IPS-20b (cell line): Measurements from ENCODE around the gene AP3S2.
"Not testable (repeated sequence)": the region's sequence is repeated elsewhere in the genome, so short reads cannot be mapped to it uniquely, and the experiment has no call there.

ENCODE experiments used
- H3K27ac ChIP-seq: one replicate; pipeline ENCODE4 v1.5.1; 2013; ENCODE audit warnings: low read length
- H3K27me3 ChIP-seq: 2 replicates; pipeline ENCODE4 v1.6.1; 2013; ENCODE audit warnings: mild to moderate bottlenecking, low read length, inconsistent platforms; ENCODE audit not compliant: insufficient read depth
- H3K36me3 ChIP-seq: 2 replicates; pipeline ENCODE4 v1.6.1; 2013; ENCODE audit warnings: low read depth, mild to moderate bottlenecking, inconsistent platforms, low read length, moderate library complexity; ENCODE audit not compliant: insufficient read depth
- H3K4me1 ChIP-seq: 2 replicates; pipeline ENCODE4 v1.6.1; 2013; ENCODE audit warnings: mild to moderate bottlenecking, control low read depth, inconsistent platforms, low read length, moderate library complexity; ENCODE audit not compliant: insufficient read depth
- H3K4me3 ChIP-seq: 2 replicates; pipeline ENCODE4 v1.5.1; 2013; ENCODE audit warnings: mild to moderate bottlenecking, low read length, inconsistent platforms
- H3K9ac ChIP-seq: 2 replicates; pipeline ENCODE4 v1.6.1; 2013; ENCODE audit warnings: low read depth, mild to moderate bottlenecking, inconsistent platforms, low read length, moderate library complexity
- H3K9me3 ChIP-seq: 2 replicates; pipeline ENCODE4 v1.6.1; 2013; ENCODE audit warnings: mild to moderate bottlenecking, low read depth, low read length, inconsistent platforms; ENCODE audit not compliant: insufficient read depth

The AP3S2 gene

GRCh38 chr15:89899951-89900567, 6.3 kb upstream of the AP3S2 start:
- Histone ChIP-seq H3K27ac (no peak overlapping the region), H3K4me3 (no peak overlapping the region), H3K27me3 (no peaks in the 10 kb centered on the region), H3K36me3 (no peaks in the 10 kb centered on the region; the same call in 1 of the 2 replicates), H3K9me3 (no peaks in the 10 kb centered on the region), H3K9ac (no peak overlapping the region), H3K4me1 (no peaks in the 10 kb centered on the region)

DNA sequence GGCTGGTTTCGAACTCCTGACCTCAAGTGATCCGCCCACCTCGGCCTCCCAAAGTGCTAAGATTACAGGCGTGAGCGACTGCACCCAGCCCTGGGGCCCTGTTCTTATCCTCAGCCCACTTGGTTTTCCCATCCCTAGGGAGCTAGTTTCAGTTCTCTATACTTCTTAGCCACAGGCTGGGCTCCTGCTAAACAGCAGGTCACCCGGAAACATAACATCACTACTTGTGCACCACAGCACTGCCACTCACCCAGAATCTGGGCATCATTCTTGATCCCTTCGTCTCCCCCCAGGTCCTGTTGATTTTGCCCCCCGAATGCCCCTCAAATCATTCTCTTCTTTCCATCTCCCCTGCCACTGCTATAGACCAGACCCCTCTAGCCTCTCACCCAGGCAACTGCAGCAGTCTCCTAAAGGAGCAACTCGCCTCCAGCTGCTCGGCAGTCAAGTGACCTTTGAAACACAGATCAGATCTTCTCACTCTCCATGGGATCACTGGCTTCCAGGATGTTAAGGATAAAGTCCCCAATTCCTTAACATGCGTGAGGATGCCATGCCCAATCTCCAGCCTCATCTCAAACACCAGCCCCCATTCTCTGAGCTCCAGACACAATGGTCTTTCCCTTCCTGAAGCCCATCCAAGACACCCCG, 5.6 kb upstream of the AP3S2 start:
- Histone ChIP-seq H3K9me3 (no peaks in the 10 kb centered on the region), H3K9ac (no peak overlapping the region; the same call in 1 of the 2 replicates), H3K36me3 (no peaks in the 10 kb centered on the region; the same call in 1 of the 2 replicates), H3K4me3 (no peak overlapping the region), H3K4me1 (no peaks in the 10 kb centered on the region), H3K27ac (no peak overlapping the region), H3K27me3 (no peaks in the 10 kb centered on the region)

GRCh38 chr15:89898614-89899294, 5.0 kb upstream of the AP3S2 start:
- H3K36me3 ChIP-seq = no peaks in the 10 kb centered on the region; the same call in 1 of the 2 replicates
- no peak overlapping the region for H3K9ac ChIP-seq
- H3K4me3 ChIP-seq = no peak overlapping the region
- no peak overlapping the region for H3K27ac ChIP-seq
- H3K27me3 ChIP-seq = no peaks in the 10 kb centered on the region
- H3K4me1 ChIP-seq = no peaks in the 10 kb centered on the region
- H3K9me3 ChIP-seq = no peaks in the 10 kb centered on the region

GRCh38 chr15:89898146-89898545, 4.4 kb upstream of the AP3S2 start:
- Histone ChIP-seq H3K27ac (no peak overlapping the region), H3K9me3 (no peaks in the 10 kb centered on the region), H3K4me3 (no peak overlapping the region), H3K27me3 (no peaks in the 10 kb centered on the region), H3K9ac (no peak overlapping the region), H3K4me1 (peaks cover 1% of the 10 kb centered on the region; the same call in 1 of the 2 replicates), H3K36me3 (no peaks in the 10 kb centered on the region; the same call in 1 of the 2 replicates)

- H3K9me3 ChIP-seq = no peaks in the 10 kb centered on the region
Observed at GRCh38 chr15:89893027-89893426, 767 bp downstream of the AP3S2 start.

GRCh38 chr15:89888214-89888804, 5.5 kb downstream of the AP3S2 start:
- Histone ChIP-seq H3K27ac (no peak overlapping the region), H3K27me3 (no peaks in the 10 kb centered on the region), H3K4me1 (peaks cover 3% of the 10 kb centered on the region; the same call in 1 of the 2 replicates), H3K9ac (no peak overlapping the region), H3K4me3 (no peak overlapping the region), H3K36me3 (peaks cover 48% of the 10 kb centered on the region), H3K9me3 (no peaks in the 10 kb centered on the region)

More at GRCh38 chr15:89893027-89893426, 767 bp downstream of the AP3S2 start:
- Histone ChIP-seq H3K27ac (peak overlapping the region; percentile 93), H3K27me3 (no peaks in the 10 kb centered on the region), H3K4me1 (peaks cover 3% of the 10 kb centered on the region; the same call in 1 of the 2 replicates), H3K4me3 (peak overlapping the region; percentile 100), H3K36me3 (peaks cover 11% of the 10 kb centered on the region), H3K9ac (peak overlapping the region; percentile 97)

- no peak overlapping the region for H3K4me3 ChIP-seq
- no peaks in the 10 kb centered on the region for H3K9me3 ChIP-seq
Observed at GRCh38 chr15:89885611-89886010, 8.2 kb downstream of the AP3S2 start.

DNA sequence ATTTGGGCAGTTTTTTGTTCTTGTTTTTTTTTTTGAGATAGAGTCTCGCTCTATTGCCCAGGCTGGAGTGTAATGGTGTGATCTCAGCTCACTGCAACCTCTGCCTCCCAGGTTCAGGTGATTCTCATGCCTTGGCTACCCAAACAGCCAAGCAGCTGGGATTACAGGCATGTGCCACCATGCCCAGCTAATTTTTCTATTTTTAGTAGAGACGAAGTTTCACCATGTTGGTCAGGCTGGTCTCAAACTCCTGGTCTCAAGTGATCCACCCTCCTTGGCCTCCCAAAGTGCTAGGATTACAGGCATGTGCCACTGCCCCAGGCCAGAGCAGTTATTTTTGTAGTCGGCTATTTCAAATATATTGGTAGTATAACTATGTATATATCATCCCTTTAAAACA, 8.6 kb downstream of the AP3S2 start:
- not testable (repeated sequence) for H3K9me3 ChIP-seq, H3K27me3 ChIP-seq, H3K27ac ChIP-seq, H3K4me3 ChIP-seq, H3K4me1 ChIP-seq, H3K9ac ChIP-seq
- H3K36me3 ChIP-seq = peaks cover 52% of the 10 kb centered on the region

More at GRCh38 chr15:89885611-89886010, 8.2 kb downstream of the AP3S2 start:
- H3K9ac ChIP-seq = no peak overlapping the region
- no peak overlapping the region for H3K27ac ChIP-seq
- peaks cover 52% of the 10 kb centered on the region for H3K36me3 ChIP-seq
- H3K4me1 ChIP-seq = no peaks in the 10 kb centered on the region
- no peaks in the 10 kb centered on the region for H3K27me3 ChIP-seq

GRCh38 chr15:89883518-89883917, 10.3 kb downstream of the AP3S2 start:
- H3K27ac ChIP-seq = no peak overlapping the region
- H3K9me3 ChIP-seq = no peaks in the 10 kb centered on the region
- no peaks in the 10 kb centered on the region for H3K27me3 ChIP-seq
- H3K4me3 ChIP-seq = no peak overlapping the region
- no peak overlapping the region for H3K9ac ChIP-seq
- no peaks in the 10 kb centered on the region for H3K4me1 ChIP-seq
- H3K36me3 ChIP-seq = peaks cover 49% of the 10 kb centered on the region

GRCh38 chr15:89880727-89881126, 13.1 kb downstream of the AP3S2 start:
- Histone ChIP-seq H3K9ac (no peak overlapping the region), H3K27me3 (no peaks in the 10 kb centered on the region), H3K9me3 (no peaks in the 10 kb centered on the region), H3K36me3 (peaks cover 34% of the 10 kb centered on the region), H3K4me3 (no peak overlapping the region), H3K27ac (no peak overlapping the region), H3K4me1 (no peaks in the 10 kb centered on the region)

- peaks cover 13% of the 10 kb centered on the region; the same call in 1 of the 2 replicates for H3K36me3 ChIP-seq
- H3K9me3 ChIP-seq = no peaks in the 10 kb centered on the region
- H3K4me3 ChIP-seq = no peak overlapping the region
- no peak overlapping the region for H3K27ac ChIP-seq
- no peak overlapping the region for H3K9ac ChIP-seq
- H3K4me1 ChIP-seq = no peaks in the 10 kb centered on the region
- H3K27me3 ChIP-seq = no peaks in the 10 kb centered on the region
Observed at GRCh38 chr15:89878323-89878722, 15.5 kb downstream of the AP3S2 start.
